ENCODE results near the gene ST8SIA5.

Gene ST8SIA5

GRCh38 chr18:46718501-46719341 is 38.1 kb downstream of the ST8SIA5 start:
- H3K4me3 ChIP-seq (ENCODE audit: low read depth, low read length), result no peak overlapping the region
- peak; percentile 9 for DNase-seq (ENCODE audit: low read depth)

GRCh38 chr18:46716827-46717226 is 40.0 kb downstream of the ST8SIA5 start:
- no peak overlapping the region for H3K4me3 ChIP-seq (ENCODE audit: low read depth, low read length)
- no peak for DNase-seq (ENCODE audit: low read depth)

DNA sequence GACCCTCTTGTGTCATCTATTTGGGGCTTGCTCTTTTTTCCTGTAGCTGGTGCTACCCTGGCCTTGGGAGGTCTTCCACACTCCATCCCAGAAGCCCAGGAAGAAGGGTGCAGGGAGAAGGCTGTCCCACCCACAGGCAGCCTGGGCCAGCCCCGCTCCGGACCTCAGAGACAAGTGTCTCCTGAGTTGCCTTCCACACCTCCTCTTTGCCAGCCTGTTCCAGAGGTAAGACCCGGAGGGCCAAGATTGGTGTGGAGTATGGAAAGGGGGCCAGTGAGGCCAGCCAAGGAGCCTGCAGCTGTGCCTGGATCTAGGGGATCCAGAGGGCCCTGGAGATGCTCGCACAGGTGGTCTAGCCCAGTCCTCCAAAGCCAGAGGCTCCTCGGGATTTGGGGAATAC is 40.5 kb downstream of the ST8SIA5 start:
- DNase-seq (ENCODE audit: low read depth), result no peak
- no peak overlapping the region for H3K4me3 ChIP-seq (ENCODE audit: low read depth, low read length)

GRCh38 chr18:46715062-46715461 is 41.8 kb downstream of the ST8SIA5 start:
- DNase-seq (ENCODE audit: low read depth), result no peak
- no peak overlapping the region for H3K4me3 ChIP-seq (ENCODE audit: low read depth, low read length)

DNA sequence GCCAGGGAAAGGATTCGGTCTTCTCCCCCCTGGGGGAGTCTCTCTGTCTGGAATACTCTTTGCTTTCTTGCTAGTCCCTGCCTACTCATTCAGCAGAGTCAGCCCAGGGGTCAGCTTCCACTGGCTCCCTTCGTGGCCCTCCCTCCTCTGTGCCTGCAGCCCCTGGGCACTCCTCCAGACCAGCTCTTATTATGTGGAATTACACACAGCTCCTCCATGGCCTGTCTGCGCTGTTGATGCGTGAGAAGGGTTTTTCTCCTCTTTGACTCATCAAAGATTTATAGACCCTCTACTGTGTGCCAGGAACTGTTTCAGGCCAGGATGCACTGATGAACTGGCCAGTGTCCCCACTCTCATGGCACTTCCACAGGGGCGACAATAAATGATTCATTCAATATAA is 44.4 kb downstream of the ST8SIA5 start:
- no peak overlapping the region for H3K4me3 ChIP-seq (ENCODE audit: low read depth, low read length)
- DNase-seq (ENCODE audit: low read depth), result peak; percentile 31

DNA sequence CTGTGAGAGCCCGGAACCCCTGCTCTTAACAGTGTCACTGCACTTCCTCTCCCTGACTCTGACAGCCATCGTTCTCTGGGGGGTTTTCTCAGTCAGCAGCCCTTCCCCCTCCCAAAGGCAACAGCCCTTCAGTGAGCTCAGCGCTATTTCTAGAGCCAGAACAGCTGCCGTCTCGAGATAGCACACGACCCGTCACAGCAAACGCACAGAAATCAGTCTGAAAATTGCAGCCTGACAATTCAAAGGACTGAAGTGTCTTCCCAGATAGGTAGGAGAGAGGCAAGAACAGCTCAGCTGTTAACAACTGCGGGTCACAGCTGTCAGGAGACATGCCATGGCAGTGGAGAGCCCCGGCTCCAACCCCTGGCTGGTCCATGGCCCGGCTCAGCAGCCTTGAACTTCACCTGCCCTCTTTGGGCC is 45.4 kb downstream of the ST8SIA5 start:
- no peak overlapping the region for H3K4me3 ChIP-seq (ENCODE audit: low read depth, low read length)
- DNase-seq (ENCODE audit: low read depth), result peak; percentile 12

- DNase-seq (ENCODE audit: low read depth), result no peak
- H3K4me3 ChIP-seq (ENCODE audit: low read depth, low read length), result no peak overlapping the region
These were observed 49.9 kb downstream of the ST8SIA5 start for GRCh38 chr18:46706968-46707367.

- H3K4me3 ChIP-seq (ENCODE audit: low read depth, low read length), result no peak overlapping the region
- no peak for DNase-seq (ENCODE audit: low read depth)
These were observed 51.3 kb downstream of the ST8SIA5 start for GRCh38 chr18:46705521-46705920.

DNA sequence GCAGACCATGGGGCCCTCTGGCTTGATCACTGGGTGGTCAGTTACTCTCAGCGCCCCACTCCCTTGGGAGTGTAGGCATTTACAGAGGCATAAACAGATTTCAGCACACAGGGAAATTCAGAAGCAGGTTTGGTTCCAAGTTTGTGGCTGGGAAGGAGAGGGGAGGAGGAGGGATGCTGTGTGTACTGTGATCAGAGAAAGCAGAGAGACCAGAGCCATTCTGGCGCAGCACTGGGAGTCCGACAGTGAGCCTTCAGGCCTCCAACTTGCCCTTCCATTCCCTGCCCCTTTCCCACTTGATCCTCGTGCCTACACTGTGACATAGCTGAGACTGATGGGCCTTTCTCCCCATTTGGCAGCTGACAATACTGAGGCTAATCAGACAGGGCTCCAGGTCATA is 52.0 kb downstream of the ST8SIA5 start:
- no peak overlapping the region for H3K4me3 ChIP-seq (ENCODE audit: low read depth, low read length)
- no peak for DNase-seq (ENCODE audit: low read depth)

DNA sequence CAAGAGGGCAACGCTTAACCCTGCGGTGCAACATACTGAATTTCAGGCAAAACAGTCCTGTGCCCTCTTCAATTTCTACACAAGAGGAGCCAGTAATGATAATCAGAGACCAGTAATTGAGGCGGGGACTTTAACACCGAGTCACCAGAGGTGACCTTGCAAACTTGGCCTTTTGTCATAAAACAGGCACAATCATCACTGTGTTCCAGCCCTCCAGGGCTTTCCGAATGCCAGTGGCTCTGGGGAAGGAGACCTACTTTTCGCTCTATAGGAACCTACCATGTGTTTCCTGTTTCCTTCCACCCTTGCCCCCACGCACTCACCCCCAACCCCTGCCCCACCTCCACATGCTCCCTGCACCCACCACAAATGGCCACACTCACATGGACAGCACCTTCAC is 52.7 kb downstream of the ST8SIA5 start:
- no peak overlapping the region for H3K4me3 ChIP-seq (ENCODE audit: low read depth, low read length)
- DNase-seq (ENCODE audit: low read depth), result no peak

- H3K4me3 ChIP-seq (ENCODE audit: low read depth, low read length), result no peak overlapping the region
- DNase-seq (ENCODE audit: low read depth), result no peak
These were observed 54.4 kb downstream of the ST8SIA5 start for GRCh38 chr18:46702471-46702870.

- no peak overlapping the region for H3K4me3 ChIP-seq (ENCODE audit: low read depth, low read length)
- DNase-seq (ENCODE audit: low read depth), result no peak
These were observed 56.6 kb downstream of the ST8SIA5 start for GRCh38 chr18:46700066-46700824.

DNA sequence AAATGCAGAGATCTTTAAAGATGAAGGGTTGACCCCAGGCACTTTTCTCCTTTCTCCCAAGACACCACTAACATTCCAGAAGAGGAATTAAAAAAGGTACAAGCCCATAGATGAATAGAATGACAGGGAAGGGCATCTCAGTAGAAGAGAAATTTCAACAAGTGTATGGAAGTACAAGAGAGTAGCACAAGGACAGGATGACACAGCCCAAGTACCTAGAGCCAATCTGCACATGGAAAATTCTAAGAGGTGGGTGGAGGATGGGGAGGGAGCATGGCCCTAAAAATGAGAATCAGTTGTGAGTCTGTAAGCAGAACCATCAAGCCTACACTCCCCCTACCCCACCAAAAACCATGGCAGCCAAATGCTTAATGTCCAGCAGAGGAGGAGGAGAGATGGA is 60.2 kb downstream of the ST8SIA5 start:
- H3K4me3 ChIP-seq (ENCODE audit: low read depth, low read length), result no peak overlapping the region
- no peak for DNase-seq (ENCODE audit: low read depth)

GRCh38 chr18:46696268-46696667 is 60.6 kb downstream of the ST8SIA5 start:
- no peak overlapping the region for H3K4me3 ChIP-seq (ENCODE audit: low read depth, low read length)
- no peak for DNase-seq (ENCODE audit: low read depth)

GRCh38 chr18:46693996-46694395 is 62.9 kb downstream of the ST8SIA5 start:
- H3K4me3 ChIP-seq (ENCODE audit: low read depth, low read length), result no peak overlapping the region
- no peak for DNase-seq (ENCODE audit: low read depth)

GRCh38 chr18:46688853-46689525 is 67.9 kb downstream of the ST8SIA5 start:
- H3K4me3 ChIP-seq (ENCODE audit: low read depth, low read length), result no peak overlapping the region
- DNase-seq (ENCODE audit: low read depth), result no peak

- DNase-seq (ENCODE audit: low read depth), result no peak
These were observed 70.7 kb downstream of the ST8SIA5 start for GRCh38 chr18:46686186-46686585.

GRCh38 chr18:46683252-46683651 is 73.6 kb downstream of the ST8SIA5 start:
- DNase-seq (ENCODE audit: low read depth), result no peak
- H3K4me3 ChIP-seq (ENCODE audit: low read depth, low read length), result no peak overlapping the region

More at GRCh38 chr18:46686186-46686585, 70.7 kb downstream of the ST8SIA5 start:
- no peak overlapping the region for H3K4me3 ChIP-seq (ENCODE audit: low read depth, low read length)

- no peak overlapping the region for H3K4me3 ChIP-seq (ENCODE audit: low read depth, low read length)
- no peak for DNase-seq (ENCODE audit: low read depth)
These were observed 75.8 kb downstream of the ST8SIA5 start for GRCh38 chr18:46680784-46681695.

Data from skeletal muscle cell (primary cell).